ENCODE measurements around the gene OS9.
"Not testable (repeated sequence)": the region's sequence is repeated elsewhere in the genome, so short reads cannot be mapped to it uniquely, and the experiment has no call there.

Gene OS9

DNA sequence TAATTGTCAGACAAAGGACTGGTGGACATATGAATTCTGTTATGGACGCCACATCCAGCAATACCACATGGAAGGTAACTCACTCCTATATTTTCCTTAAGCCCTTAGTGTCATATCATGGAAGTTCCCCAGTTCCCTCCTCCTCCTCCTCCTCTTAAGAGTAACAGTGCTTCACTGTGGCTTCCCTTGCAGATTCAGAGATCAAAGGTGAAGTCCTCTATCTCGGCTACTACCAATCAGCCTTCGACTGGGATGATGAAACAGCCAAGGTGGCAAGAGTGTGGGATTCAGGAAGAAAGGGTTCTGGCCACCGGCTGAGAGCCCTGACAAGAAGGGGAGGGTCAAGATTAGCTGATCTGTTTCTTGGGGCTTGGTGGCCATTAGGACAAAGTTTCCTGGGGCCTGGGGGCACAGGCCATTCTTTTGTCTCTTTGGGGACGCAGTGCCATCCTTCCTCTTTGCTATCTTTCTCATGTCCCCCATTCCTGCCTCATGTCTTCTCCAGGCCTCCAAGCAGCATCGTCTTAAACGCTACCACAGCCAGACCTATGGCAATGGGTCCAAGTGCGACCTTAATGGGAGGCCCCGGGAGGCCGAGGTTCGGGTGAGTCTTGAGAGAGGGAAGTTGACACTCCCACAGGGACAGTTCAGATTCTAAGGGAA, 2.0 kb downstream of the OS9 start:
- FAIRE-seq, result no peak

DNA sequence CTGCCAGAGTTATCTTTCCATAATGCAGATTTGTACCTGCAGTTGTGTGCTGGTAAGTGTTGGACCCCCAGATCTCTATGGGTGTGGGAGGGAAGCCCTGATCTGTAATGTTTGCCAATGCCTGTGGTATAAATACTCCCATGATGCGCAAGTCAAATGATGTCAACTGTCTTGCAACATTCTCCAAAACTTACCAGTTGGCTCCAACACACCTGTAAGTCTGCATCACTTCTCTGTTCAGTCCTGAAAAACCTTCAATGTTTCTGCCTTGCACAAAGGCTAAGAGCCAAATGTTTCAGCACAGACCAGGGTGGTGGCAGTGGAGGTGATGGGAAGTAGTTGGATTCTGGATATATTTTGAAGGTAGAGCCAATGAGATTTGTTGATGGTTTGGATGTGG, 3.1 kb downstream of the OS9 start:
- no peak for FAIRE-seq

DNA sequence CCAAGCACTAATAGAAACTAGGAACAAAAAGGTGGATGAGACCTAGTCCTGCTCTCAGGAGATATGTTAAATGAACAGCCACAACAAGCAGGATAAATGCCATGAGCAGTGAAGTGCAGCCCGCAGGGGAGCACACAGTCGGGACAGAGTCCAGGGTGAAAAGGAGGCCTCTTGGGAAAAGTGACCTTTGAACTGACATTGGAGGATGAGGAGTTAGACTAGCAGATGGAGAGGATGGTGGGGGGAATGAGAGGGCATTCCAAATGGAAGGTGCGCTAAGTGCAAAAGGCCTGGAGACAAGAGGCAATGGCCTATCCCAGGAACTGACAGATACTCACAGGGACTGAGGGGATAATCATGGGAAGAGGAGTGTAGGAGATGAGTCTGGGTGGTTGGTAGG, 4.5 kb downstream of the OS9 start:
- no peak for FAIRE-seq

DNA sequence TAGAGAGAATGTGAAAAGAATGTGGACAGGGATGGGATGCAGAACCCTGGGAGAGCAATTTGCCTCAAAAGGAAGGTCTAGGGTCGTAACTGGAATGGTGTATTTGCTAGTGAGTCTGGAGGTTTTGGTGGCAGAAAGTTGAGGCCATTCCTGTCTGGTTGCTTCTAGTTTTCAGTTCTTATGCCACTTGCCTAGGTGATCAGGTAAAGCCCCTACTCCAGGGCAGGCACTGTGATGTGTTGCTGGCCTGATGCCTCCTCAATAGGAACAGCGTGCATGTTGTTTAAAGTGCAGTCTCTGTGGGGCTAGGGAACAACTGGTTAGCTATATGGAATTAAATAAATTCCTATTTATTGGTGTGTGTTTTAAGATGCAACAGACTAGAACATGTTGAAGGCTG, 6.4 kb downstream of the OS9 start:
- FAIRE-seq, result no peak

DNA sequence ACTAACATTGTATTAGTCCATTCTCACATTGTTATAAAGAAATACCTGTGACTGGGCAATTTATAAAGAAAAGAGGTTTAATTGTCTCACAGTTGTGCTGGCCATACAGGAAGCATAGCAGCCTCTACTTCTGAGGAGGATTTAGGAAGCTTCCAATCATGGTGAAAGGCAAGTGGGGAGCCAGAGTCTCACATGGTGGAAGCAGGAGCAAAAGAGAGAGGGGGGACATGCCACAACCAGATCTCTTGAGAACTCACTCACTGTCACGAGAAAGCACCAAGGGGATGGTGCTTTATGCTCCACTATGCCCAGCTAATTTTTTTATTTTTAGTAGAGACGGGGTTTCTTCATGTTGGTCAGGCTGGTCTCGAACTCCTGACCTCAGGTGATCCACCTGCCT, 13.3 kb downstream of the OS9 start:
- no peak for FAIRE-seq

DNA sequence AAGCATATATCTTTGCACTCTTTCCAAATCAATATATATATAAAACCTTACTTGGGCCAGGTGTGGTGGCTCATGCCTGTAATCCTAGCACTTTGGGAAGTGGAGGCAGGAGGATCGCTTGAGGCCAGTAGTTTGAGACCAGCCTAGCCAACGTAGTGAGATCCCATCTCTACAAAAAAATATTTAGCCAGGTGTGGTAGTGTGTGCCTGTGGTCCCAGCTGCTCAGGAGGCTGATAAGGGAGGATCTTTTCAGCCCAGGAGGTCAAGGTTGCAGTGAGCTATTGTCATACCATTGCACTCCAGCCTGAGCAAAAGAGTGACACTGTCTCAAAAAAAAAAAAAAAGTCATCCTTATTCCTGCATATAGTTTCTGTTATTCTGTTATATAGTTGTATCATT, 14.4 kb downstream of the OS9 start:
- FAIRE-seq, result no peak

DNA sequence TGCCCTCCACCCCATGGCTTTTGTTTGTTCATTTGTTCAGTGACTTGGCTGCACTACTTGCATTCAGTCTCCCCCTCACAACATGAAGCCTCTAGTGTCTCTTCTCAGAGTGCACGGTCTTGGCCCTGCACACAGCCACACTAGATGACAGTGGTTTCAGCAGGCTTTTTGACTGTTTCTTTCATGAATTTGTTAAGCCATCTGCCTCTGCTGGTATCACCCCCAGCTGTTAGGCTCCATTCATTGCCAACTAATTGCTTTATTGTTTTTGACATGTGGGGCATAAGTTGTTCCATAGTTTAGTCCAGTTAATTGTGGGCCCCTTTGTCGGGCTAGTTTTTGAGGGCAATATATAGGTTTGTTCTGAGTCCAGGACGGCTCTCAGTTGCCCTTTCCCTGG, 18.8 kb downstream of the OS9 start:
- FAIRE-seq, result no peak

DNA sequence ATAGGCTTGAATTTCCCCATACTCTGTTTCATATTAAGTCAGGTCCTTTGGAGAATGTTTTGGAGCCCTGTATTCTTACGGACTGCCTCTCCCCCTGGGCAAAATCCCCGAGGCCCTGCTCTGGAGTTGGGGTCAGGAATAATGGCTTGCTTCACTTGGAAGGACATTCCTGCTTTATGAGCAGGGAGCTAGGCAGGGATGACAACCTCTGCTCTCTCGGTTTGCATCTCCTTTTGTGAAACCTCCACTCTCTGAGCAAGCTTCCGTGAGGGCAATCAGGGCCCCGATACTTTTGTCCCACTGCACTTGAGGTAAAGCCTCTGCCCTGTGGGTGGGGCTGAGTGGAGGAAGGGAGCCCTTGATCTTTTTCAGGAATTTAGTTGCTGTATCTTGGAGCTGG, 19.3 kb downstream of the OS9 start:
- no peak for FAIRE-seq

DNA sequence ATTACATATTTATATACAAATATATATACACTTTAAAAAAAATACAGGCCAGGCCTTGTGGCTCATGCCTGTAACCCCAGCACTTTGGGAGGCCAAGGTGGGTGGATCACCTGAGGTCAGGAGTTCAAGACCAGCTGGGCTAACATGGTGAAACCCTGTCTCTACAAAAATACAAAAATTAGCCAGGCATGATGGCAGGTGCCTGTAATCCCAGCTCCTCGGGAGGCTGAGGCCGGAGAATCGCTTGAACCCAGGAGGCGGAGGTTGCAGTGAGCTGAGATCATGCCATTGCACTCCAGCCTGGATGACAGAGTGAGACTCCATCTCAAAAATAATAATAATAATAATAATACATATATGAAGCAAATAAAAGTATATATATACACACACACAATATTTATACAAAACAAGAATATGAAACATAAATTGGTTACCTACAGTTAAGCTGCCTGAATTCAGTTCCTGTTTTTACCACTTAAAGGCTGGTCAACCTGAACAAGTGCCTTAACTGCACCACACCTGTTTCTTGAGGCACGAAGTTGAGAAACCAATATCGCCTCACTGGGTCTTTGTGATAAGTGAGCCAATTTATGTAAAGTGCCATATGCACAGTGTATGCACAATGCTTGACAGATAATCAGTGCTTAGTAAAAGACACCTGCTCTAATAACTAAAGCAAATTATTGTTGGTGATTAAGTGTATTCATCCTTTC, 21.3 kb downstream of the OS9 start:
- not testable (repeated sequence) for FAIRE-seq

DNA sequence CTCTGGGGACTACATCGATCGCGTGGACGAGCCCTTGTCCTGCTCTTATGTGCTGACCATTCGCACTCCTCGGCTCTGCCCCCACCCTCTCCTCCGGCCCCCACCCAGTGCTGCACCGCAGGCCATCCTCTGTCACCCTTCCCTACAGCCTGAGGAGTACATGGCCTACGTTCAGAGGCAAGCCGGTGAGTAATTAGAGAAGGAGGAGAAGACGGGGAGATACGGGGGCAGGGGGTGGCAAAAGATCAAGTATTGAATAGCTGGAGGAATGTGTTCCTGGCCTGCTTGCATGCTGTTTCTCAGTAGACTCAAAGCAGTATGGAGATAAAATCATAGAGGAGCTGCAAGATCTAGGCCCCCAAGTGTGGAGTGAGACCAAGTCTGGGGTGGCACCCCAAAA, 21.9 kb downstream of the OS9 start:
- FAIRE-seq, result no peak

DNA sequence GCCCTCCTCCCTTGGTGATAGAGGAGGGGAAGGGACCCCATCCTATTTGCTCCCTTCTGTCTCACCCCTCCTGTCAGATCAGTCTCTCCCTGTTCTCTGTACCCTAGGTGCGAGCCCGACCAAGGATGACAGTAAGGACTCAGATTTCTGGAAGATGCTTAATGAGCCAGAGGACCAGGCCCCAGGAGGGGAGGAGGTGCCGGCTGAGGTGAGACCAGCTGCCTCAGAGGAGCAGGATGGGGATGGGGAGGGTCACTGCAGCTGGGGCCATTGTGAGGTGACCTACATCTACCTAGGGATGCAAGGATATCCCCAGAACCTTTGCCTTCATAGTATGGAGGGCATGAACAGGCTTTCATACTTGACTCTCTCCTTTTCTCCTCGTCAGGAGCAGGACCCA, 22.4 kb downstream of the OS9 start:
- FAIRE-seq, result no peak

DNA sequence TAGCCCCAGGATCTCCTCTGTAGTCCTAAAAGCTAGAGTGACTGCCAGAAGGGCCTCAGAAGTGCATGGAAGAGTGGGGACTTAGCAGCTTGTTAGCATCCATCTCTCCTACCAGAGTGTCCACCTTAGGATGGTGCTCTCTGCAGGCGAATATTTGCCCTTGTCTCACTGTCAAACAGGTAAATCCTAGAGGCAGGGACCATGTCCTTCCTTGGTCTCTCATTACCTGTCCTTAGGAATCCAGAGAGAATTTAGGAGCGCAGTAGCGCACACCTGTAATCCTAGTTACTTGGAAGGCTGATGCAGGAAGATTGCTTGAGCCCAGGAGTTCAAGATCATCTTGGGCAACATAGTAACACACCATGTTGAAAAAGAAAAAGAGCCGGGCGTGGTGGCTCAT, 23.2 kb downstream of the OS9 start:
- no peak for FAIRE-seq

DNA sequence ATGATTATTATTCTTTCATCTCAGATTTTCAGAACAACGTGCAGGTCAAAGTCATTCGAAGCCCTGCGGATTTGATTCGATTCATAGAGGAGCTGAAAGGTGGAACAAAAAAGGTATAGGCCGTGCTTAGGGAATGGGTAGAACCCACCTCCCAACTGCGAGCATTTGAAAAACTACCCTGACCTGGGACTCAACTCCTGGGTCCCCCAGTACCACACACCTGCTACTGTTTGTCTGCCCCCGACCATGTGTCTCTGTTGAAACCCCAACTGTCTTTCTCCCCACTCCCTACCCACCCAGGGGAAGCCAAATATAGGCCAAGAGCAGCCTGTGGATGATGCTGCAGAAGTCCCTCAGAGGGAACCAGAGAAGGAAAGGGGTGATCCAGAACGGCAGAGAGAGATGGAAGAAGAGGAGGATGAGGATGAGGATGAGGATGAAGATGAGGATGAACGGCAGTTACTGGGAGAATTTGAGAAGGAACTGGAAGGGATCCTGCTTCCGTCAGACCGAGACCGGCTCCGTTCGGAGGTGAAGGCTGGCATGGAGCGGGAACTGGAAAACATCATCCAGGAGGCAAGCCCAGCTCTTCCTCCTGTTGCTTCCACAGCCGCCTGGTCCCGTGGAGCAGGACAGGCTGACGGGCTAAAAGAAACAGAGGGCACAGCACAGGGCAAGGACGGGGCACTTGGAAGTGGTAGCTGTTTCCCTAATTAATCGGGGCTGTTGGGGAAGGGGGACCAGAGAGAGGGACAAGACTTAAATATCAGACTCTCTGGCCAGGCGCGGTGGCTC, 24.1 kb downstream of the OS9 start:
- no peak for FAIRE-seq

DNA sequence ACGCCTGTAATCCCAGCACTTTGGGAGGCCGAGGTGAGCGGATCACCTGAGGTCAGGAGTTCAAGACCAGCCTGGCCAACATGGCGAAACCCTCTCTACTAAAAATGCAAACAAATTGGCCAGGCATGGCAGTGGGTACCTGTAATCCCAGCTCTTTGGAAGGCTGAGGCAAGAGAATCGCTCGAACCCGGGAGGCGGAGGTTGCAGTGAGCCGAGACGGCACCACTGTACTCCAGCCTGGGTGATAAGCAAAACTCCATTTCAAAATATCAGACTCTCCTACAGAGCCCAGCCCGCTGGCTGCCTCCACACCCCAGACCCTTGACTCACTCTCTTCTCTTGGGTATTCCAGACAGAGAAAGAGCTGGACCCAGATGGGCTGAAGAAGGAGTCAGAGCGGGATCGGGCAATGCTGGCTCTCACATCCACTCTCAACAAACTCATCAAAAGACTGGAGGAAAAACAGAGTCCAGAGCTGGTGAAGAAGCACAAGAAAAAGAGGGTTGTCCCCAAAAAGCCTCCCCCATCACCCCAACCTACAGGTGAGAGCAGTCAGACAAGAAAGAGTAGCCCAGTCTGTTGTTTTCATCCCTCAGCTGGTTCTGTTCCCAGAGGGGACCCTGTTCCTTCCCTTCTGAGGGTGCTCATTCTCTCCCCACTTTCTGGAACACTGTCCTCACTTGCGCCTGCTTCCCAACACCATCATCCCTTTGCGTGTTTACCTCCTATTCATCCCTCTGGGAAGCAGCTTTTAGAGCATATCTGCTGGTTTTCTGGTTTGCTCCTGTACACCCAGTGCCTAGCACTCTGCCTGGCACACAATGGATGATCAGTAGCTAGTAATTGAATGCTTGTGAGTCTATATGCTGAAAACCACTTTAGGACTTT, 25.0 kb downstream of the OS9 start:
- FAIRE-seq, result no peak

DNA sequence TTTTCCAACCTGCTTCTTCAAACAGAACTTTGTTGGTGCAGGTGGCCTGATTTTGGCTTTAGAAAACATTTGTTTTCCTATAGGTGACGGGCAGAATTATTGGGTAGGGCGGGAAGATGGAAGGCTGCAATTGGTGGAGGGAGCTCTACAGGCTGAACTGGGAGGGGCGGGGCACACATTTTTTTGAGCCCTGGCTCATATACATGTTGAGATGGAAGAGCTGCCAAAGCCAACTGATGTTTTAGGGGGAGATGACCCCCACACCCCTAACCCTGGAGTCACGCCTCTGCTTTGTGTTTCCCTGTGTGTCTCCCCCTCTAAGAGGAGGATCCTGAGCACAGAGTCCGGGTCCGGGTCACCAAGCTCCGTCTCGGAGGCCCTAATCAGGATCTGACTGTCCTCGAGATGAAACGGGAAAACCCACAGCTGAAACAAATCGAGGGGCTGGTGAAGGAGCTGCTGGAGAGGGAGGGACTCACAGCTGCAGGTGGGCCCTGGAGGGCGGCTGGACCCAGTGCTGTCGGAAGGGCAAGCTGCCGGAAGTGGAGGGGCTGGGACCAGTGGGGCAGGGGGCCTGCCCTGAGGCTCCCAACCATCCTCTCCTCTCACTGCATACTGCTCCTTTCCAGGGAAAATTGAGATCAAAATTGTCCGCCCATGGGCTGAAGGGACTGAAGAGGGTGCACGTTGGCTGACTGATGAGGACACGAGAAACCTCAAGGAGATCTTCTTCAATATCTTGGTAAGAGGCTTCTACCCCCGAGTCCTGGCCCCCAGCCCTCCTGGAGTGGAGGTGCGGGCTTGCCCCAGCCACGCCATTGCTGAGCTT, 26.1 kb downstream of the OS9 start:
- FAIRE-seq, result no peak

DNA sequence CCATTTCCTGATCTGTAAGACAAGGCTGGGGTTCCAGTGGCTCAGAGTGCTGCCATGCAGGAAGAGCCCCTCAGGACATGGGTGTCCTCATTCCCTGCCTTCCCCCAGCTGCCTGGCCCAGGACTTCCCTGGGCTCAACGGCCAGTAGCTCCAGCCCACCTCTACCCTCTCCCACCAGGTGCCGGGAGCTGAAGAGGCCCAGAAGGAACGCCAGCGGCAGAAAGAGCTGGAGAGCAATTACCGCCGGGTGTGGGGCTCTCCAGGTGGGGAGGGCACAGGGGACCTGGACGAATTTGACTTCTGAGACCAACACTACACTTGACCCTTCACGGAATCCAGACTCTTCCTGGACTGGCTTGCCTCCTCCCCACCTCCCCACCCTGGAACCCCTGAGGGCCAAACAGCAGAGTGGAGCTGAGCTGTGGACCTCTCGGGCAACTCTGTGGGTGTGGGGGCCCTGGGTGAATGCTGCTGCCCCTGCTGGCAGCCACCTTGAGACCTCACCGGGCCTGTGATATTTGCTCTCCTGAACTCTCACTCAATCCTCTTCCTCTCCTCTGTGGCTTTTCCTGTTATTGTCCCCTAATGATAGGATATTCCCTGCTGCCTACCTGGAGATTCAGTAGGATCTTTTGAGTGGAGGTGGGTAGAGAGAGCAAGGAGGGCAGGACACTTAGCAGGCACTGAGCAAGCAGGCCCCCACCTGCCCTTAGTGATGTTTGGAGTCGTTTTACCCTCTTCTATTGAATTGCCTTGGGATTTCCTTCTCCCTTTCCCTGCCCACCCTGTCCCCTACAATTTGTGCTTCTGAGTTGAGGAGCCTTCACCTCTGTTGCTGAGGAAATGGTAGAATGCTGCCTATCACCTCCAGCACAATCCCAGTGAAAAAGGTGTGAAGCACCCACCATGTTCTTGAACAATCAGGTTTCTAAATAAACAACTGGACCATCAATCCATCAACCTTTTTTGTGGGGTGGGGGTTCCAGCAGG, 27.0 kb downstream of the OS9 start:
- no peak for FAIRE-seq

DNA sequence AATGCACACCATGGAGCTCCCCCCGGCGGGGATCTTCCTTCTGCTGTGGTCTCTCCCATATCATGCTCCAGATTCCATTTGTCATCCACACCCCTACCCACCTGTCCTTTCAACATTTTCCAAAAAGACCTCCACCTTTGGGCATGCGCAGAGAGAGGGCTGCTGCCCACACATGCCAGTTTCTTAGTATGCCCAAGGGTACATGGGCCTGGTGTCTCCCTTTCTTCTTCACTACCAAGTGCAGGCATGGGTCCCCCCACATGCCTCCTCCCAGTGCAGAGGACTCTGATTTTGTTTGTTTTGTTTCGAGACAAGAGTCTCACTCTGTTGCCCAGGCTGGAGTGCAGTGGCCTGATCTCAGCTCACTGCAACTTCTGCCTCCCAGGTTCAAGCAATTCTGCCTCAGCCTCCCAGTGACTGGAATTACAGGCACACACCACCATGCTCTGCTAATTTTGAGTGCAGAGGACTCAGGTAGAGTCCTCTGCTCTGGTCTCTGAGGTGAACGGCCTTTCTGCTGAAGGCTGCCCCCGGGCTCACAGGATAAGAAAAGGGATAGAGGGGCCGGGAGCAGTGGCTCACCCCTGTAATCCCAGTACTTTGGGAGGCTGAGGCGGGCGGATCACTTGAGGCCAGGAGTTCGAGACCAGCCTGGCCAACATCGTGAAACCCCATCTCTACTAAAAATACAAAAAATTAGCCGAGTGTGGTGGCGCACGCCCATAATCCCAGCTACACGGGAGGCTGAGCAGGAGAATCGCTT, 28.1 kb downstream of the OS9 start:
- FAIRE-seq, result not testable (repeated sequence)

DNA sequence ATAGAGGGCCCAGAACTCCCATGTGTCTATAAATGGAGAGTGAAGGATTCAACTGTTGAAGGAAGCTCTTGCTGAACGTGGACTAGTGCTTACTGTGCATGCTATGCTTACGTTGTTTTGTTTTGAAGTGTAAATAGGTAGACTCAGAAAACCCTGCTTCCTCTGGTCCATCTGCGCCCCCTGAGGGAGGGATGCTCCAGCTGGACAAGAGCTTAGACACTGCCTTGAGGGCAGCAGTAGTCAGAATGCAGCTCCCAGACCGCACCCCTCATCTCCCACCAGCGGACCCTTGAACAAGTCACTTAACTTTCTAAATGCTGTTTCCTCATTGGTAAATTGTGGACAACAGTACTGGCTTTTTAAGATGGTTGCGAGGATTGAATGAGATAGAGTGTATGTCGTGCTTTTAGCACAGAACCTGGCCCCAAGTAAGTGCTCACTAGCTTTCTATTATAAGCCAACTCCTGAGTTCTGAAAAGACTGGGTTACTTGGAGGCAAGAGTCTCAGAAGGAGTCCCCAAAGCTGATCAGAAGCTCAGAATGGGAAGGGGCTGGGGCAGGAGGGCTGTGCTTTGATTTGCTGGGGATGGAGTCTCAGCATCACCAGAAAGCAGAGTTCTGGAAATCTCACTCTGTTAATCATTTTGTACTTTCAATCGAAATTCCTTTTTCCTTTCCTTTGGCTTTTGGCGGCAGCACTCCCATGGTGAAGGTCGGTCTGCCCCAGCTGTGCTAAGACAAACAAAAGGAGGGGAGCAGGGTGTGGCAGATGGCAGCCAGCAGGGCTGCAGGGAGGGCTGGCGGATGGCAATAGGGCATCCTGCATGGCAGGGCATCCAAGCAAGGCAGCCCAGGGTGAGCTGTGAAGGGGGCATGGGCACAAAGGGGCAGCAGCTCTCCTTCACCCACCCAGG, 29.0 kb downstream of the OS9 start:
- FAIRE-seq, result no peak

DNA sequence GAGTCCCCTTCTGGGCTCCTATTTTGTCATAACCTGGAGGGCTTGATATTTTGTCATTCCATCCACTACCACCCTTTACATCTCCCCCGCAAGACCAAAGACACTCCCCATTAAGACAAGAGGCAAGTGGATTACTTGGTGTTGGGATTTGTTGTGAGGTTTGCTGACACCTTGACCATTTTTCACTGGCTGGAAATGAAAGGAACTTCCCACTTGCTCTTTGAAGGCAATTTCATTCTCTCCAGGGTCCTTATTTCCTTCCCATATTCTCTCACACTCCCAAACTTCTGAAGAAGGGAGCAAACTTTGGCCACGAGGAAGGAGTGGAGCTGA, 29.7 kb downstream of the OS9 start:
- no peak for FAIRE-seq

All from islet of Langerhans (tissue), 1 donor.